Left kidney (tissue), 2 donors: Measurements from ENCODE around the gene SIPA1L3. TPM values are rescaled to one million over a fixed set of nuclear protein-coding genes. Genes with fewer than 3 reads are reported as not detected.

Experiments
- DNase-seq: peaks from one replicate; pipeline ENCODE4 v3.0.0-alpha.2; 2013
- polyA plus RNA-seq: library from polyadenylated mRNA; unstranded; fragments of 120-200 nt; gene quantifications from one replicate; pipeline ENCODE4 v1.2.1, GENCODE V29; 2013; ENCODE audit not compliant: insufficient read length

The SIPA1L3 gene
- polyA plus RNA-seq, 1 donor, result 27.7 TPM

GRCh38 chr19:37942516-37942902 lies 35.5 kb downstream of the SIPA1L3 start:
- DNase-seq, result no peak

GRCh38 chr19:37943480-37943879 lies 36.5 kb downstream of the SIPA1L3 start:
- no peak for DNase-seq

GRCh38 chr19:37946132-37946531 lies 39.1 kb downstream of the SIPA1L3 start:
- DNase-seq, result no peak

- no peak for DNase-seq
Measured at GRCh38 chr19:37947778-37948177, 40.8 kb downstream of the SIPA1L3 start.

GRCh38 chr19:37948362-37948761 lies 41.4 kb downstream of the SIPA1L3 start:
- DNase-seq, result no peak

- no peak for DNase-seq
Measured at GRCh38 chr19:37950471-37951175, 43.6 kb downstream of the SIPA1L3 start.

- DNase-seq, result no peak
Measured at GRCh38 chr19:37951816-37952210, 44.8 kb downstream of the SIPA1L3 start.

GRCh38 chr19:37953171-37953917 lies 46.3 kb downstream of the SIPA1L3 start:
- peak; percentile 44 for DNase-seq

- no peak for DNase-seq
Measured at GRCh38 chr19:37953918-37954303, 46.9 kb downstream of the SIPA1L3 start.

- DNase-seq, result no peak
Measured at GRCh38 chr19:37954421-37954874, 47.4 kb downstream of the SIPA1L3 start.

- DNase-seq, result no peak
Measured at GRCh38 chr19:37955986-37956385, 49.0 kb downstream of the SIPA1L3 start.

GRCh38 chr19:37957176-37957575 lies 50.2 kb downstream of the SIPA1L3 start:
- no peak for DNase-seq

GRCh38 chr19:37959665-37960114 lies 52.7 kb downstream of the SIPA1L3 start:
- no peak for DNase-seq

GRCh38 chr19:37961198-37961597 lies 54.2 kb downstream of the SIPA1L3 start:
- DNase-seq, result no peak

- DNase-seq, result no peak
Measured at GRCh38 chr19:37963190-37963936, 56.4 kb downstream of the SIPA1L3 start.

- DNase-seq, result no peak
Measured at GRCh38 chr19:37964109-37964508, 57.1 kb downstream of the SIPA1L3 start.

- no peak for DNase-seq
Measured at GRCh38 chr19:37966211-37966661, 59.2 kb downstream of the SIPA1L3 start.

- no peak for DNase-seq
Measured at GRCh38 chr19:37966662-37967231, 59.7 kb downstream of the SIPA1L3 start.

GRCh38 chr19:37969695-37970094 lies 62.7 kb downstream of the SIPA1L3 start:
- no peak for DNase-seq

GRCh38 chr19:37970699-37971098 lies 63.7 kb downstream of the SIPA1L3 start:
- no peak for DNase-seq

- DNase-seq, result no peak
Measured at GRCh38 chr19:37972803-37973202, 65.8 kb downstream of the SIPA1L3 start.

- DNase-seq, result no peak
Measured at GRCh38 chr19:37973666-37974065, 66.7 kb downstream of the SIPA1L3 start.
